Measurements from ENCODE around the gene QKI.

Gene QKI

GRCh38 chr6:163419413-163420288, 5.1 kb downstream of the QKI start:
- peak overlapping the region; percentile 51 for H3K4me3 ChIP-seq (ENCODE audit: low read length)
- DNase-seq (ENCODE audit: low read depth): peak; percentile 60
- no peak for TF ChIP-seq CTCF (conservative IDR thresholded peaks at IDR 0.05; ENCODE audit: low read length)

GRCh38 chr6:163420289-163420614, 5.7 kb downstream of the QKI start:
- peak overlapping the region; percentile 51 for H3K4me3 ChIP-seq (ENCODE audit: low read length)
- no peak for TF ChIP-seq CTCF (conservative IDR thresholded peaks at IDR 0.05; ENCODE audit: low read length)
- DNase-seq (ENCODE audit: low read depth): no peak

GRCh38 chr6:163422550-163422949, 8.0 kb downstream of the QKI start:
- H3K4me3 ChIP-seq (ENCODE audit: low read length): no peak overlapping the region
- no peak for DNase-seq (ENCODE audit: low read depth)
- TF ChIP-seq CTCF (conservative IDR thresholded peaks at IDR 0.05; ENCODE audit: low read length): no peak

GRCh38 chr6:163423696-163424095, 9.2 kb downstream of the QKI start:
- H3K4me3 ChIP-seq (ENCODE audit: low read length): no peak overlapping the region
- no peak for DNase-seq (ENCODE audit: low read depth)
- no peak for TF ChIP-seq CTCF (conservative IDR thresholded peaks at IDR 0.05; ENCODE audit: low read length)

GRCh38 chr6:163427498-163428254, 13.2 kb downstream of the QKI start:
- H3K4me3 ChIP-seq (ENCODE audit: low read length): no peak overlapping the region
- peak; percentile 68 for TF ChIP-seq CTCF (conservative IDR thresholded peaks at IDR 0.05; ENCODE audit: low read length)
- peak; percentile 88 for DNase-seq (ENCODE audit: low read depth)

GRCh38 chr6:163428373-163428772, 13.9 kb downstream of the QKI start:
- DNase-seq (ENCODE audit: low read depth): no peak
- TF ChIP-seq CTCF (conservative IDR thresholded peaks at IDR 0.05; ENCODE audit: low read length): no peak
- no peak overlapping the region for H3K4me3 ChIP-seq (ENCODE audit: low read length)
